Body of pancreas (tissue), 4 donors: ENCODE results near the gene LRRC46. TPM values are rescaled to one million over a fixed set of nuclear protein-coding genes. Genes with fewer than 3 reads are reported as not detected.

Experiments
- ATAC-seq: fragments of 150-250 bp; one replicate; pipeline ENCODE4 v1.9.1; 2016
- DNase-seq, 4 donors: peaks; one replicate each; pipeline ENCODE4 v3.0.0-alpha.2; 2019
- H3K27ac ChIP-seq, 4 donors: fragments of 200-600 bp; sonication (generic); 1 replicate in 3 of 4; 2 replicates in 1 of 4; pipeline versions ENCODE4 v1.5.1 to v1.6.1; 2016 to 2019; ENCODE audit warnings: mild to moderate bottlenecking in 1 of 4, mixed read lengths in 1 of 4, moderate library complexity in 1 of 4
- H3K27me3 ChIP-seq, 2 donors: fragments of 200-600 bp; sonication (generic); one replicate each; pipeline ENCODE4 v1.6.0; 2016; ENCODE audit warnings: mild to moderate bottlenecking in 1 of 2
- H3K36me3 ChIP-seq, 2 donors: fragments of 200-600 bp; sonication (generic); replicated peaks in 1 of 2; 2 replicates each; pipeline ENCODE4 v1.5.1; 2016; ENCODE audit warnings: low read depth in 2 of 2; ENCODE audit not compliant: insufficient read depth in 1 of 2
- H3K4me1 ChIP-seq: fragments of 200-600 bp; sonication (generic); one replicate; pipeline ENCODE4 v1.6.0; 2016
- H3K4me3 ChIP-seq, 2 donors: fragments of 200-600 bp; sonication (generic); 1 replicate in 1 of 2; 2 replicates in 1 of 2; pipeline ENCODE4 v1.5.1; 2016 to 2019
- H3K9me3 ChIP-seq, 3 donors: fragments of 200-600 bp; sonication (generic); 1 replicate in 2 of 3; 2 replicates in 1 of 3; pipeline ENCODE4 v1.5.1; 2016
- CTCF ChIP-seq, 7 experiments: fragments of 450-650 bp in 4 of 7; fragments of 200-600 bp in 3 of 7; sonication (generic) in 3 of 7; IDR thresholded peaks; one replicate each; pipeline ENCODE4 v1.5.1; 2016 to 2019; ENCODE audit warnings: antibody characterized with exemption in 7 of 7
- POLR2A ChIP-seq, 3 donors: fragments of 450-650 bp; IDR thresholded peaks; one replicate each; pipeline ENCODE4 v1.6.1; 2016; ENCODE audit warnings: antibody characterized with exemption in 3 of 3, mild to moderate bottlenecking in 2 of 3
- WGBS, 2 donors: methylation state at CpG; one replicate each; pipeline ENCODE4 v1.1.5; 2017; 5-methylcytosine and 5-hydroxymethylcytosine counted together
- intact Hi-C: fragments of 100-400 bp; cut with DNase I; formaldehyde crosslinking; loops from one replicate; pipeline ENCODE4 v1.15.1; 2023
- total RNA-seq, 2 donors: library from RNA; depleted of rRNA; stranded (reverse); fragments of >200 nt; gene quantifications; one replicate each; pipeline ENCODE4 v1.1.0, GENCODE V29; 2016

LRRC46 gene
- total RNA-seq, 2 donors from 2014 or later, result not detected

- intact Hi-C loops, result no loop called here
Observed at GRCh38 chr17:47879028-47879585, 47.6 kb downstream of the LRRC46 start.

GRCh38 chr17:47879776-47880454, 48.4 kb downstream of the LRRC46 start:
- TF ChIP-seq POLR2A (IDR thresholded peaks at IDR 0.05), result no peak
- no peak for TF ChIP-seq CTCF (IDR thresholded peaks at IDR 0.05)
- no peaks in the 10 kb centered on the region for H3K4me1 ChIP-seq
- no peaks in the 10 kb centered on the region for H3K9me3 ChIP-seq
- intact Hi-C loops, result no loop called here
- DNase-seq (no peak), ATAC-seq (no peak)
- no peak overlapping the region for H3K4me3 ChIP-seq
- no peak overlapping the region for H3K27ac ChIP-seq
- no peaks in the 10 kb centered on the region for H3K36me3 ChIP-seq
- 74 to 77% methylated on average over 7 to 8 of the region's 8 CpGs for WGBS, 2 donors
- H3K27me3 ChIP-seq, result no peaks in the 10 kb centered on the region

More at GRCh38 chr17:47879028-47879585, 47.6 kb downstream of the LRRC46 start:
- no peak overlapping the region for H3K27ac ChIP-seq
- H3K4me1 ChIP-seq, result no peaks in the 10 kb centered on the region
- 64 to 68% methylated on average over 2 of the region's 2 CpGs for WGBS, 2 donors
- DNase-seq, result no peak
- no peaks in the 10 kb centered on the region for H3K27me3 ChIP-seq
- no peak for ATAC-seq
- H3K36me3 ChIP-seq, result no peaks in the 10 kb centered on the region
- no peak overlapping the region for H3K4me3 ChIP-seq
- TF ChIP-seq CTCF (IDR thresholded peaks at IDR 0.05), result no peak
- no peak for TF ChIP-seq POLR2A (IDR thresholded peaks at IDR 0.05)
- H3K9me3 ChIP-seq, result no peaks in the 10 kb centered on the region

GRCh38 chr17:47882247-47882646, 50.8 kb downstream of the LRRC46 start:
- no peaks in the 10 kb centered on the region for H3K27me3 ChIP-seq
- no peaks in the 10 kb centered on the region for H3K4me1 ChIP-seq
- no peak overlapping the region for H3K27ac ChIP-seq
- DNase-seq (no peak), ATAC-seq (no peak)
- WGBS, 2 donors, result 32 to 45% methylated on average over 7 of the region's 7 CpGs
- H3K36me3 ChIP-seq, result no peaks in the 10 kb centered on the region
- H3K4me3 ChIP-seq, result no peak overlapping the region
- intact Hi-C loops, result no loop called here
- TF ChIP-seq POLR2A (IDR thresholded peaks at IDR 0.05) (no peak), CTCF (IDR thresholded peaks at IDR 0.05) (no peak)
- H3K9me3 ChIP-seq, result no peaks in the 10 kb centered on the region

- no peaks in the 10 kb centered on the region for H3K4me1 ChIP-seq
- no peaks in the 10 kb centered on the region for H3K9me3 ChIP-seq
- 80 to 81% methylated on average over 8 to 9 of the region's 9 CpGs for WGBS, 2 donors
- TF ChIP-seq CTCF (IDR thresholded peaks at IDR 0.05) (no peak), POLR2A (IDR thresholded peaks at IDR 0.05) (no peak)
- no peak for DNase-seq
- ATAC-seq, result no peak
- no peak overlapping the region for H3K27ac ChIP-seq
- H3K27me3 ChIP-seq, result no peaks in the 10 kb centered on the region
- H3K36me3 ChIP-seq, result no peaks in the 10 kb centered on the region
- intact Hi-C loops, result no loop called here
- H3K4me3 ChIP-seq, result no peak overlapping the region
Observed at GRCh38 chr17:47882695-47883588, 51.5 kb downstream of the LRRC46 start.
